ENCODE measurements around the gene TGM5.

DNA sequence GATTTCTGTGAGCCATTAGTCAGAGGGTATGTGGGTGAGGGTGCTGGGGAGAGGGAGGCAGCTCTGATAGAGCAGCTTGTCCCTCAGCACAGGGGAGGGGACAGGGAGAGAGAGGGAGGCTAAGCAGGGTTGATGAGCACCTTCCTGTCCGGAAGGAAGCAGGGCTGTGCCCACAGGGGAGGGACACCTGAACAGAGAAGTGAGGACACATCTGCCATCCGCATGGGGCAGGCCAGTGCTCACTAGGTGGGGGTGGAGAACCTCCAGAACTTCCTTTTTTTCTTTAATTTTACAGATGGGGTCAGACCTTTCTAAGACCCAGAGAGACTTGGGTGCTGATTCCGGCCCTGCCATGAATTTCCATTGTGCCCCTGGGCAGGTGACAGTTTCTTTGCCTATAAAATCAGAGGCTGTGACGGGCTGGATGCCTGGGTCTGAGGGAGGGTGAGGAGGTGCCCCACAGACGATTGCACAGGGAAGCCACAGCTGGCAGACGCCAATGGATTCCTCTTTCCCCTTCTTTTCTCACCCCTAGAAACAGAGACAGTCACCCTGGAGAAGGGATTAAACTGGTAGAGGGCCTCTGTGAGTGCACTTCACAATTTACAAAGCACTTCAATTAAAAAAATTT lies 4.1 kb upstream of the TGM5 start:
- TF ChIP-seq, protein P1, sequence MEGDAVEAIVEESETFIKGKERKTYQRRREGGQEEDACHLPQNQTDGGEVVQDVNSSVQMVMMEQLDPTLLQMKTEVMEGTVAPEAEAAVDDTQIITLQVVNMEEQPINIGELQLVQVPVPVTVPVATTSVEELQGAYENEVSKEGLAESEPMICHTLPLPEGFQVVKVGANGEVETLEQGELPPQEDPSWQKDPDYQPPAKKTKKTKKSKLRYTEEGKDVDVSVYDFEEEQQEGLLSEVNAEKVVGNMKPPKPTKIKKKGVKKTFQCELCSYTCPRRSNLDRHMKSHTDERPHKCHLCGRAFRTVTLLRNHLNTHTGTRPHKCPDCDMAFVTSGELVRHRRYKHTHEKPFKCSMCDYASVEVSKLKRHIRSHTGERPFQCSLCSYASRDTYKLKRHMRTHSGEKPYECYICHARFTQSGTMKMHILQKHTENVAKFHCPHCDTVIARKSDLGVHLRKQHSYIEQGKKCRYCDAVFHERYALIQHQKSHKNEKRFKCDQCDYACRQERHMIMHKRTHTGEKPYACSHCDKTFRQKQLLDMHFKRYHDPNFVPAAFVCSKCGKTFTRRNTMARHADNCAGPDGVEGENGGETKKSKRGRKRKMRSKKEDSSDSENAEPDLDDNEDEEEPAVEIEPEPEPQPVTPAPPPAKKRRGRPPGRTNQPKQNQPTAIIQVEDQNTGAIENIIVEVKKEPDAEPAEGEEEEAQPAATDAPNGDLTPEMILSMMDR (conservative IDR thresholded peaks at IDR 0.05; ENCODE audit: low read depth in 2 of 2), result no peak
- no peak for TF ChIP-seq JUNB (IDR thresholded peaks at IDR 0.05; ENCODE audit: unreplicated experiment)
- no peak for TF ChIP-seq EZH2 (IDR thresholded peaks at IDR 0.05; ENCODE audit: low read depth, unreplicated experiment)
- TF ChIP-seq EZH2phosphoT487 (IDR thresholded peaks at IDR 0.05; ENCODE audit: unreplicated experiment), result no peak
- no peak for TF ChIP-seq POLR2AphosphoS5 (IDR thresholded peaks at IDR 0.05; ENCODE audit: low read depth)
- TF ChIP-seq, protein P2, sequence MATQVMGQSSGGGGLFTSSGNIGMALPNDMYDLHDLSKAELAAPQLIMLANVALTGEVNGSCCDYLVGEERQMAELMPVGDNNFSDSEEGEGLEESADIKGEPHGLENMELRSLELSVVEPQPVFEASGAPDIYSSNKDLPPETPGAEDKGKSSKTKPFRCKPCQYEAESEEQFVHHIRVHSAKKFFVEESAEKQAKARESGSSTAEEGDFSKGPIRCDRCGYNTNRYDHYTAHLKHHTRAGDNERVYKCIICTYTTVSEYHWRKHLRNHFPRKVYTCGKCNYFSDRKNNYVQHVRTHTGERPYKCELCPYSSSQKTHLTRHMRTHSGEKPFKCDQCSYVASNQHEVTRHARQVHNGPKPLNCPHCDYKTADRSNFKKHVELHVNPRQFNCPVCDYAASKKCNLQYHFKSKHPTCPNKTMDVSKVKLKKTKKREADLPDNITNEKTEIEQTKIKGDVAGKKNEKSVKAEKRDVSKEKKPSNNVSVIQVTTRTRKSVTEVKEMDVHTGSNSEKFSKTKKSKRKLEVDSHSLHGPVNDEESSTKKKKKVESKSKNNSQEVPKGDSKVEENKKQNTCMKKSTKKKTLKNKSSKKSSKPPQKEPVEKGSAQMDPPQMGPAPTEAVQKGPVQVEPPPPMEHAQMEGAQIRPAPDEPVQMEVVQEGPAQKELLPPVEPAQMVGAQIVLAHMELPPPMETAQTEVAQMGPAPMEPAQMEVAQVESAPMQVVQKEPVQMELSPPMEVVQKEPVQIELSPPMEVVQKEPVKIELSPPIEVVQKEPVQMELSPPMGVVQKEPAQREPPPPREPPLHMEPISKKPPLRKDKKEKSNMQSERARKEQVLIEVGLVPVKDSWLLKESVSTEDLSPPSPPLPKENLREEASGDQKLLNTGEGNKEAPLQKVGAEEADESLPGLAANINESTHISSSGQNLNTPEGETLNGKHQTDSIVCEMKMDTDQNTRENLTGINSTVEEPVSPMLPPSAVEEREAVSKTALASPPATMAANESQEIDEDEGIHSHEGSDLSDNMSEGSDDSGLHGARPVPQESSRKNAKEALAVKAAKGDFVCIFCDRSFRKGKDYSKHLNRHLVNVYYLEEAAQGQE (IDR thresholded peaks at IDR 0.05; ENCODE audit: unreplicated experiment), result no peak
- TF ChIP-seq ZNF331 (CRISPR knock-in tag; IDR thresholded peaks at IDR 0.05; ENCODE audit: low read depth), result no peak
- TF ChIP-seq ZNF114 (CRISPR knock-in tag; IDR thresholded peaks at IDR 0.05), result no peak
- TF ChIP-seq, protein P3, sequence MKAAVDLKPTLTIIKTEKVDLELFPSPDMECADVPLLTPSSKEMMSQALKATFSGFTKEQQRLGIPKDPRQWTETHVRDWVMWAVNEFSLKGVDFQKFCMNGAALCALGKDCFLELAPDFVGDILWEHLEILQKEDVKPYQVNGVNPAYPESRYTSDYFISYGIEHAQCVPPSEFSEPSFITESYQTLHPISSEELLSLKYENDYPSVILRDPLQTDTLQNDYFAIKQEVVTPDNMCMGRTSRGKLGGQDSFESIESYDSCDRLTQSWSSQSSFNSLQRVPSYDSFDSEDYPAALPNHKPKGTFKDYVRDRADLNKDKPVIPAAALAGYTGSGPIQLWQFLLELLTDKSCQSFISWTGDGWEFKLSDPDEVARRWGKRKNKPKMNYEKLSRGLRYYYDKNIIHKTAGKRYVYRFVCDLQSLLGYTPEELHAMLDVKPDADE (IDR thresholded peaks at IDR 0.05), result no peak
- TF ChIP-seq CREB1 (CRISPR knock-in tag; IDR thresholded peaks at IDR 0.05; ENCODE audit: low read depth), result no peak
- TF ChIP-seq NANOG (IDR thresholded peaks at IDR 0.05; ENCODE audit: borderline replicate concordance), result no peak
